Right ventricle myocardium inferior (tissue), 1 donor: ENCODE measurements around the gene CTAGE9. TPM values are rescaled to one million over a fixed set of nuclear protein-coding genes. Genes with fewer than 3 reads are reported as not detected.
A peak's percentile ranks its signal among the peaks of the same experiment; 100 is the strongest.
"Not testable (repeated sequence)": the region's sequence is repeated elsewhere in the genome, so short reads cannot be mapped to it uniquely, and the experiment has no call there.

Experiments used
- ATAC-seq: fragments of 200-7000 bp; cut with Tn5 transposase; one replicate; pipeline ENCODE4 v1.9.1; 2020; ENCODE audit warnings: mild to moderate bottlenecking, moderate library complexity
- DNase-seq: peaks from one replicate; pipeline ENCODE4 v3.0.0; 2021; ENCODE audit errors: missing footprints
- intact Hi-C: fragments of 100-400 bp; cut with DNase I; formaldehyde crosslinking; loops from one replicate; pipeline ENCODE4 v1.11.0; 2022
- long read RNA-seq: library from polyadenylated mRNA; unstranded; transcript quantifications from one replicate; pipeline ENCODE4 v2.0.0, GENCODE V29; 2021
- total RNA-seq: library from RNA; stranded (reverse); fragmentation: NEBNext Ultra II Directional; extraction: Animal tissue kit (Norgen Biotek cat#: 25700); gene quantifications from one replicate; pipeline ENCODE4 v1.2.1, GENCODE V29; 2021
- donor health status: DM: no; HTN: yes; CAD: no; lungs with severe emphysema.

CTAGE9 gene, protein sequence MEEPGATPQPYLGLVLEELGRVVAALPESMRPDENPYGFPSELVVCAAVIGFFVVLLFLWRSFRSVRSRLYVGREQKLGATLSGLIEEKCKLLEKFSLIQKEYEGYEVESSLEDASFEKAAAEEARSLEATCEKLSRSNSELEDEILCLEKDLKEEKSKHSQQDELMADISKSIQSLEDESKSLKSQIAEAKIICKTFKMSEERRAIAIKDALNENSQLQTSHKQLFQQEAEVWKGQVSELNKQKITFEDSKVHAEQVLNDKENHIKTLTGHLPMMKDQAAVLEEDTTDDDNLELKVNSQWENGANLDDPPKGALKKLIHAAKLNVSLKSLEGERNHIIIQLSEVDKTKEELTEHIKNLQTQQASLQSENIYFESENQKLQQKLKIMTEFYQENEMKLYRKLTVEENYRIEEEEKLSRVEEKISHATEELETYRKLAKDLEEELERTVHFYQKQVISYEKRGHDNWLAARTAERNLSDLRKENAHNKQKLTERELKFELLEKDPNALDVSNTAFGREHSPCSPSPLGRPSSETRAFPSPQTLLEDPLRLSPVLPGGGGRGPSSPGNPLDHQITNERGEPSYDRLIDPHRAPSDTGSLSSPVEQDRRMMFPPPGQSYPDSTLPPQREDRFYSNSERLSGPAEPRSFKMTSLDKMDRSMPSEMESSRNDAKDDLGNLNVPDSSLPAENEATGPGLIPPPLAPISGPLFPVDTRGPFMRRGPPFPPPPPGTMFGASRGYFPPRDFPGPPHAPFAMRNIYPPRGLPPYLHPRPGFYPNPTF
- not detected for total RNA-seq
- long read RNA-seq: 0 reads

DNA sequence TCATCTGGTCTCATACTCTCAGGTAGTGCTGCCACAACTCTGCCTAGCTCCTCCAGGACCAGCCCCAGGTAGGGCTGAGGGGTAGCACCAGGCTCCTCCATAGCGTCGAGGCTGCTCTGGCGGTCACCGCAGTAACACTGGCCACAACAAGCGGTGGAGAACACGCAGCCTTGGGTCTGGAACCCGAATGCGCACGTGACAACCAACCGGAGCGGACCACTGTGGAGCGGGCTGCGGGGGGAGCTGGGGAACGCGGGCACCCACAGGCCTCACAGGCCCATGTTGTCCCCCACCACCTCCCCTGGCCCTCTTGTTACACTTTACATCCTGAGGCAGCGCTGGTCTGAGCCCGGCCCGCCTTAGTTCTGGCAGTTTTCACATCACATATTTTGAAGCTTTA lies at the start of gene CTAGE9:
Gene CTAGE9 (minus strand): TSS at position 101 of the 400 bp plus-strand sequence. CDS start 0 bp downstream, at position 101.
- intact Hi-C loops, DNase-seq, ATAC-seq: not testable (repeated sequence)

DNA sequence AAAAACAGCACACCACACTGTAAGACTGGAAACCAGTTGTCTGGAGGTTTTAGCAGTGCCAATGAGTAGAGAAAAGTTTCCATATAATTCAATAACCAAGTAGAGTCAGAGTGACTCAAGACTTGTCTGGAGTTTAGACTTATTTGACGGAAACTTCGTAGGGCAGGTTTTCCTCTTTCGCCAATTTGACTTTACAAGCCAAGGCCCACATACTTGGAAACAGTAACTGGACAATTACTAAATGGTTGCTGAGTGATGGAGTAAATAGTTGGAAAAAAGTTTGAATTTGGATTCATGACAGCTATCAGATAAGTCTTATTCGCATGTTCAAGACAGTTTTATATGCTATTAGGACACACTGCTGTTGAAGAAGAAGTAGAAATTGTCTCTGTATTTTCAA lies 48.1 kb upstream of the CTAGE9 start:
- no peak for ATAC-seq
- intact Hi-C loops: no loop called here

DNA sequence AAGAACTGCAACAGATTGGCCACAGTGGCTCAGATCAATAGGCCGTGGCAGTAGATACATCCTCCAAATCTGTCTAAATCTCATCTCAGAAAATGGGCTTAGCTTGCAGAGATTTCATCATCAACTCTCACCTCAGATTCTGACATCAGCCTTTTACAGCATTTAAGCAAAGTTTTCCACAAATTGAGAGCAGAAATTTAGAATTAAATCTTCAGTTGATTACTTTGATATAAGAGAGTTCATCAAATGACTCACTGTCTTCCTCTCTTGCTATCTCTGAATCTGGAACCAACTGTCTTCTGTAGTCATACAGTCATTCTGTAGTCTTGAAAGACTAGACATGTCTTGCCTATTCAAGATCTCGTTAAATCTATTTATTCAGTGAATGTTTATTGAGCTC lies 45.2 kb upstream of the CTAGE9 start:
- intact Hi-C loops: no loop called here
- no peak for DNase-seq
- ATAC-seq: no peak

More for the DNA sequence above, 48.1 kb upstream of the CTAGE9 start:
- DNase-seq: no peak

DNA sequence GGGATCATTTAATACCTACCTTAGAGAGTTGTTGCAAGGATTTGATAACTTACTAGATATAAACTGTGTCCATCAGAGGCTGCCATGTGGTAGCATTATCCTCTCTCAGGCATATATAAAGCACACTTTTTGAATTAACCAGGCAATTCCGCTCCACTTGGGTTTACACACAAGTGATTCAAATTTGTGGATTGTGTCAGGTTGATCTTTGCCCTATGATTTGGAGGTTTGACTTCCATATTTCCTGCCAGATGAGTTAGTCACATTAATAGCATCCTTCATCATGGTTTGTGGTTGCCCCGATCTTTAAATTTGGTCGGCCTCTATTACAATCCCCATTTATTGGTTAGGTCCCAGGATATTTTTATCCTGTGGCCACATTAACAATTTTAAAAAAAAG lies 44.8 kb upstream of the CTAGE9 start:
- DNase-seq: no peak
- intact Hi-C loops: no loop called here
- ATAC-seq: no peak

GRCh38 chr6:131754715-131755567 lies 44.1 kb upstream of the CTAGE9 start:
- ATAC-seq (peak; percentile 44), DNase-seq (no peak)
- intact Hi-C loops: no loop called here

GRCh38 chr6:131754088-131754487 lies 43.3 kb upstream of the CTAGE9 start:
- intact Hi-C loops: no loop called here
- ATAC-seq (no peak), DNase-seq (no peak)

- DNase-seq, ATAC-seq, intact Hi-C loops: not testable (repeated sequence)
Observed at GRCh38 chr6:131751012-131751715, 40.3 kb upstream of the CTAGE9 start.

GRCh38 chr6:131749023-131749422 lies 38.2 kb upstream of the CTAGE9 start:
- ATAC-seq: no peak
- DNase-seq: no peak
- intact Hi-C loops: no loop called here

- intact Hi-C loops: no loop called here
- ATAC-seq (no peak), DNase-seq (no peak)
Observed at GRCh38 chr6:131747821-131748353, 37.1 kb upstream of the CTAGE9 start.

- DNase-seq (no peak), ATAC-seq (no peak)
- intact Hi-C loops: no loop called here
Observed at GRCh38 chr6:131745476-131745875, 34.7 kb upstream of the CTAGE9 start.

DNA sequence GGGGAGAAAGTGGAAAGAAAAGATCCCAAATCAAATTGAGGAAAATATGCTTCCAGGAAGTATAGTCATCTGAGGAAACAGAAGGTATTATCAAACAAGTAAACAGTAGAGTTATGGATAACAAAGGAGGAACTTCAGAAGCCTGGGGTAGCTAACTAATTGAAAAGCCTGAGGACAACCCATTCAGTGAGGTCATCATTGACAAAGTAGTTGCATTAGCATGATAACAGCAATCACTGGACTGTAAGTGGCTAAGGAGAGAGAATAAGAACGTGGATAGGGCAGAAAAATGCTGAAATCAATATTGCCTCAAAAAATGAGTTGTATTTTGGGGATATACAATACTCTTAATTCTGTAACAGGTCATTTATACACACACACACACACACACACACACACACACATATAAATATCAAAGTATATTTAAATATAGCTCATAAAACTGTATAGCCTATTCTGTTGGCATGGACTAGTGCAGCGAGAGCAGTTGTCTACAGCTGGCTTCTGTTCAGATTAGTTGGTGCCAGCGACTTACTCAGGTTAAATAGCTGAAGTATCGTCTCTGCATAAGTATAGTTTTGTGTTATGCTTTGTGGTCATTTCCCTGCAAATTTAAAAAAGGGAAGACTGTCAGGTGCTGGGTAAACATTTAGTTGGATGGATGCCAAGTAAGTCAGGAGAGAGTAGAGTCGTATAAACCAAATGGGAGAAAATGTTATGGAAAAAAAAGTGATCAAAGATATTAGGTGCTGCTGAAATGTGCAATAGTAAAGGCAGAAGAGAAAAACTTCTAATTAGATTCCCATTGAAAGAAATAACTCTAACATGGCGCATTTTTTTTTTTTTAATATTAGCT lies 33.8 kb upstream of the CTAGE9 start:
- DNase-seq: no peak
- intact Hi-C loops: no loop called here
- ATAC-seq: no peak

- intact Hi-C loops: no loop called here
- ATAC-seq (no peak), DNase-seq (no peak)
Observed at GRCh38 chr6:131741688-131742393, 31.0 kb upstream of the CTAGE9 start.

DNA sequence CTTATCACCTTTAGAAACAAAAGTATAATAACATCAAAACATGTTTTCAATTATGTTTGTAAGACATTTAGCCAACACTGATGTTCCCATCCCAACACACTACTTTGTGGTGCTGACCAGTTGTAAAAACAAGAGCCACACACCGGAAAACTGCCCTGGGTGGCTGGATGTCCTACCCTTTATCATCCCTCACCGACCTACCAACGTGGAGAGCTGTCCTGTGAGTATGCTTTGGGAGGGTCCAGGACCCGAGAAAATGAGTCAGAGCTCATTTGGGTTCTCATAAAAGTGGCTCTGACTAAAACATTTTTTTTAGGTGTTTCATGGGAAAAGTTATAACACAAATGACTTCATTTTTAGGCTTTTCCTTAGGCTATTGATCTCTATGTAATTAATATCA lies 29.3 kb upstream of the CTAGE9 start:
- DNase-seq (no peak), ATAC-seq (no peak)
- intact Hi-C loops: no loop called here

- intact Hi-C loops: no loop called here
- DNase-seq: no peak
- ATAC-seq: no peak
Observed at GRCh38 chr6:131739136-131739535, 28.3 kb upstream of the CTAGE9 start.

GRCh38 chr6:131736811-131737210 lies 26.0 kb upstream of the CTAGE9 start:
- intact Hi-C loops: no loop called here
- no peak for ATAC-seq
- no peak for DNase-seq

GRCh38 chr6:131736003-131736596 lies 25.3 kb upstream of the CTAGE9 start:
- ATAC-seq: no peak
- intact Hi-C loops: no loop called here

More at GRCh38 chr6:131736003-131736596, 25.3 kb upstream of the CTAGE9 start:
- peak; percentile 23 for DNase-seq
